H9 (cell line): Measurements from ENCODE around the gene FXYD3. TPM values are rescaled to one million over a fixed set of nuclear protein-coding genes. Genes with fewer than 3 reads are reported as not detected.

ENCODE experiments used
- DNase-seq: peaks from one replicate; pipeline ENCODE4 v3.0.0-alpha.2; 2017
- H2AFZ ChIP-seq: one replicate; pipeline ENCODE4 v1.6.1; 2013; ENCODE audit warnings: mild to moderate bottlenecking, low read length, control low read depth, moderate library complexity
- H2AK5ac ChIP-seq: 2 replicates; pipeline ENCODE4 v1.6.1; 2013; ENCODE audit warnings: low read length, control low read depth, mixed read lengths; ENCODE audit not compliant: insufficient read length
- H2BK120ac ChIP-seq: one replicate; pipeline ENCODE4 v1.6.1; 2013; ENCODE audit warnings: low read depth, mild to moderate bottlenecking, low read length, control low read depth, inconsistent platforms; ENCODE audit not compliant: poor library complexity, severe bottlenecking
- H2BK12ac ChIP-seq: 2 replicates; pipeline ENCODE4 v1.6.1; 2013; ENCODE audit warnings: low read length, control low read depth, mixed read lengths, low read depth; ENCODE audit not compliant: insufficient read length
- H2BK15ac ChIP-seq: 2 replicates; pipeline ENCODE4 v1.6.1; 2013; ENCODE audit warnings: low read depth, low read length, control low read depth
- H2BK20ac ChIP-seq: one replicate; pipeline ENCODE4 v1.6.1; 2013; ENCODE audit warnings: low read depth, mild to moderate bottlenecking, low read length, control low read depth, inconsistent platforms; ENCODE audit not compliant: poor library complexity, severe bottlenecking
- H2BK5ac ChIP-seq: 2 replicates; pipeline ENCODE4 v1.6.1; 2013; ENCODE audit warnings: low read length, control low read depth, mixed read lengths; ENCODE audit not compliant: insufficient read length
- H3K14ac ChIP-seq: 2 replicates; pipeline ENCODE4 v1.6.1; 2013; ENCODE audit warnings: low read length, control low read depth; ENCODE audit not compliant: insufficient read depth
- H3K18ac ChIP-seq: 2 replicates; pipeline ENCODE4 v1.6.1; 2013; ENCODE audit warnings: low read depth, mild to moderate bottlenecking, mixed read lengths, low read length, control low read depth; ENCODE audit not compliant: insufficient read length
- H3K23ac ChIP-seq: 2 replicates; pipeline ENCODE4 v1.6.1; 2013; ENCODE audit warnings: low read length, control low read depth, mixed read lengths, low read depth; ENCODE audit not compliant: insufficient read length
- H3K23me2 ChIP-seq: 2 replicates; pipeline ENCODE4 v1.6.1; 2013; ENCODE audit warnings: low read depth, mild to moderate bottlenecking, mixed read lengths, low read length, control low read depth; ENCODE audit not compliant: insufficient read length, poor library complexity, severe bottlenecking
- H3K27ac ChIP-seq: 2 replicates; pipeline ENCODE4 v1.5.1; 2013; ENCODE audit warnings: low read length, control low read depth, mixed read lengths, low read depth; ENCODE audit not compliant: insufficient read length
- H3K27me3 ChIP-seq: 2 replicates; pipeline ENCODE4 v1.6.1; 2013; ENCODE audit warnings: low read length, control low read depth, inconsistent platforms; ENCODE audit not compliant: insufficient read depth
- H3K4ac ChIP-seq: 2 replicates; pipeline ENCODE4 v1.6.1; 2013; ENCODE audit warnings: low read depth, mild to moderate bottlenecking, control low read depth, inconsistent platforms, low read length, moderate library complexity
- H3K4me1 ChIP-seq: 2 replicates; pipeline ENCODE4 v1.6.1; 2013; ENCODE audit warnings: low read length, control low read depth, inconsistent platforms; ENCODE audit not compliant: insufficient read depth
- H3K4me2 ChIP-seq: 2 replicates; pipeline ENCODE4 v1.6.1; 2013; ENCODE audit warnings: low read length, control low read depth, mixed read lengths; ENCODE audit not compliant: insufficient read length, insufficient read depth
- H3K56ac ChIP-seq: 2 replicates; pipeline ENCODE4 v1.6.1; 2013; ENCODE audit warnings: low read depth, mild to moderate bottlenecking, mixed read lengths, low read length, control low read depth; ENCODE audit not compliant: insufficient read length
- H3K79me1 ChIP-seq: 2 replicates; pipeline ENCODE4 v1.6.1; 2013; ENCODE audit warnings: low read depth, mild to moderate bottlenecking, moderate library complexity, low read length, control low read depth, inconsistent platforms; ENCODE audit not compliant: insufficient read depth, poor library complexity, severe bottlenecking
- H3K79me2 ChIP-seq: 2 replicates; pipeline ENCODE4 v1.6.1; 2013; ENCODE audit warnings: low read length, control low read depth, inconsistent platforms; ENCODE audit not compliant: insufficient read depth
- H3K9ac ChIP-seq: 2 replicates; pipeline ENCODE4 v1.6.1; 2013; ENCODE audit warnings: low read length, control low read depth, mixed read lengths; ENCODE audit not compliant: insufficient read length; ENCODE audit errors: extremely low read depth
- H3K9me3 ChIP-seq: one replicate; pipeline ENCODE4 v1.6.1; 2013; ENCODE audit warnings: low read depth, low read length, inconsistent platforms; ENCODE audit not compliant: control insufficient read depth
- H3T11ph ChIP-seq: one replicate; pipeline ENCODE4 v1.6.1; 2013; ENCODE audit warnings: mild to moderate bottlenecking, low read length, control low read depth, inconsistent platforms
- H4K20me1 ChIP-seq: one replicate; pipeline ENCODE4 v1.6.1; 2013; ENCODE audit not compliant: control insufficient read depth, insufficient read length, insufficient read depth
- H4K5ac ChIP-seq: 2 replicates; pipeline ENCODE4 v1.6.1; 2013; ENCODE audit warnings: low read depth, mild to moderate bottlenecking, mixed read lengths, low read length, control low read depth; ENCODE audit not compliant: insufficient read length
- H4K8ac ChIP-seq: replicated peaks from 2 replicates; pipeline ENCODE4 v1.6.1; 2013; ENCODE audit warnings: low read length, control low read depth, mixed read lengths, low read depth; ENCODE audit not compliant: insufficient read length
- H4K91ac ChIP-seq: 2 replicates; pipeline ENCODE4 v1.6.1; 2013; ENCODE audit warnings: low read depth, mild to moderate bottlenecking, moderate library complexity, mixed read lengths, low read length, control low read depth; ENCODE audit not compliant: insufficient read length
- H3K27ac Mint-ChIP-seq, 3 experiments: 2 replicates in 2 of 3; 3 replicates in 1 of 3; pipeline ENCODE4 v1.8.0; 2020 to 2021; ENCODE audit warnings: mixed read lengths in 3 of 3, mild to moderate bottlenecking in 1 of 3, moderate library complexity in 1 of 3
- H3K27me3 Mint-ChIP-seq: 2 replicates; pipeline ENCODE4 v1.8.0; 2021; ENCODE audit warnings: low read depth, mild to moderate bottlenecking, moderate library complexity, mixed read lengths
- H3K36me3 Mint-ChIP-seq, 3 experiments: 2 replicates in 2 of 3; 3 replicates in 1 of 3; pipeline ENCODE4 v1.8.0; 2020 to 2021; ENCODE audit warnings: low read depth in 3 of 3, mixed read lengths in 3 of 3; ENCODE audit not compliant: insufficient read depth in 1 of 3
- H3K4me1 Mint-ChIP-seq, 2 experiments: 2 replicates each; pipeline ENCODE4 v1.8.0; 2020; ENCODE audit warnings: mixed read lengths in 2 of 2
- H3K4me3 Mint-ChIP-seq, 2 experiments: 2 replicates in 1 of 2; 3 replicates in 1 of 2; pipeline ENCODE4 v1.8.0; 2020 to 2021; ENCODE audit warnings: mild to moderate bottlenecking in 2 of 2, mixed read lengths in 2 of 2, moderate library complexity in 1 of 2
- H3K9me3 Mint-ChIP-seq, 2 experiments: 2 replicates in 1 of 2; 3 replicates in 1 of 2; pipeline ENCODE4 v1.8.0; 2020; ENCODE audit warnings: mild to moderate bottlenecking in 2 of 2, mixed read lengths in 2 of 2, moderate library complexity in 1 of 2
- CTCF ChIP-seq: fragments of 200-600 bp; sonication (generic); conservative IDR thresholded peaks from 3 replicates; pipeline ENCODE4 v1.8.0; 2021; ENCODE audit warnings: antibody characterized with exemption, mild to moderate bottlenecking
- WGBS: extraction: QIAGEN DNeasy Blood & Tissue Kit; methylation state at CpG from one replicate; pipeline ENCODE4 v1.1.7; 2013; ENCODE audit warnings: missing lambda C conversion rate, low lambda C conversion rate, mixed read lengths; ENCODE audit not compliant: insufficient read length; ENCODE audit errors: extremely low coverage; 5-methylcytosine and 5-hydroxymethylcytosine counted together
- total RNA-seq: library from RNA; stranded (reverse); gene quantifications from 2 replicates; pipeline ENCODE4 v1.2.1, GENCODE V29; 2021

FXYD3 gene
- total RNA-seq, 1 experiment from 2014 or later = 1.5 TPM

GRCh38 chr19:35079826-35080225, 35.8 kb upstream of the FXYD3 start:
- Mint-ChIP-seq H3K4me1 (peaks cover 5 to 14% of the 10 kb centered on the region in 2 experiments), H3K27me3 (peaks cover 9% of the 10 kb centered on the region), H3K36me3 (0 out of 7 replicates have a peak, but pooled peaks cover 0 to 4% (median 0%) of the 10 kb centered on the region in 3 experiments), H3K27ac (peak overlapping the region in 1 of 3 experiments; percentile 77; a peak in 1 of 7 replicates), H3K4me3 (no peak overlapping the region), H3K9me3 (peaks cover 0 to 3% of the 10 kb centered on the region in 2 experiments; a peak in 4 of 5 replicates)
- Histone ChIP-seq H3K56ac (no peak overlapping the region), H3K23me2 (no peaks in the 10 kb centered on the region), H2BK15ac (no peak overlapping the region), H3T11ph (no peak overlapping the region), H2BK12ac (no peak overlapping the region), H3K9ac (no peak overlapping the region), H4K91ac (no peak overlapping the region), H3K14ac (no peak overlapping the region), H3K4ac (no peak overlapping the region), H2AFZ (no peak overlapping the region), H2AK5ac (no peak overlapping the region), H3K79me2 (no peaks in the 10 kb centered on the region), H3K79me1 (no peaks in the 10 kb centered on the region), H3K27ac (no peak overlapping the region), H3K4me1 (no peaks in the 10 kb centered on the region), H4K20me1 (peaks cover 2% of the 10 kb centered on the region), H3K23ac (no peak overlapping the region), H3K9me3 (no peaks in the 10 kb centered on the region), H4K8ac (no peak overlapping the region), H3K27me3 (no peaks in the 10 kb centered on the region), H2BK120ac (no peak overlapping the region), H3K18ac (no peak overlapping the region), H3K4me2 (no peak overlapping the region), H4K5ac (no peak overlapping the region), H2BK20ac (no peak overlapping the region), H2BK5ac (no peak overlapping the region)
- no CpG with 5 or more reads among the region's 14 CpGs for WGBS
- DNase-seq = no peak
- TF ChIP-seq CTCF = no peak
